Erythroblast (primary cell): ENCODE measurements around the gene NAP1L1.
"Not testable (repeated sequence)": the region's sequence is repeated elsewhere in the genome, so short reads cannot be mapped to it uniquely, and the experiment has no call there.

ENCODE experiments used
- DNase-seq, 2 experiments: peaks; one replicate each; lab custom pipeline; 2025; lab: John Stamatoyannopoulos, UW
- GATA1 ChIP-seq: IDR thresholded peaks from 2 replicates; pipeline ENCODE4 v1.6.1; 2011; ENCODE audit warnings: low read depth, mild to moderate bottlenecking, control low read depth, low read length, moderate library complexity
- POLR2A ChIP-seq: IDR thresholded peaks from 2 replicates; pipeline ENCODE4 v1.6.1; 2011; ENCODE audit warnings: mild to moderate bottlenecking, low read length

Gene NAP1L1

GRCh38 chr12:75990189-75990912 is 94.1 kb downstream of the NAP1L1 start:
- TF ChIP-seq POLR2A, result no peak
- no peak for TF ChIP-seq GATA1
- DNase-seq, result no peak

GRCh38 chr12:75987709-75988108 is 96.8 kb downstream of the NAP1L1 start:
- DNase-seq, result not testable (repeated sequence)
